Suppressor macrophage (primary cell): ENCODE data around the gene SULT1E1.
"Not testable (repeated sequence)": the region's sequence is repeated elsewhere in the genome, so short reads cannot be mapped to it uniquely, and the experiment has no call there.

Experiments
- DNase-seq, 4 experiments: peaks; one replicate each; pipeline ENCODE4 v3.0.0-alpha.2; 2020 to 2022

SULT1E1 gene

GRCh38 chr4:69838977-69839376 lies 21.0 kb downstream of the SULT1E1 start:
- DNase-seq: no peak

GRCh38 chr4:69836287-69836686 lies 23.7 kb downstream of the SULT1E1 start:
- no peak for DNase-seq

GRCh38 chr4:69835766-69836165 lies 24.2 kb downstream of the SULT1E1 start:
- DNase-seq: no peak

- DNase-seq: no peak
Measured at GRCh38 chr4:69833251-69833650, 26.7 kb downstream of the SULT1E1 start.

GRCh38 chr4:69832326-69833030 lies 27.5 kb downstream of the SULT1E1 start:
- peak; percentile 4 to 47 (median 32) for DNase-seq

- peak; percentile 81 to 91 (median 88) for DNase-seq
Measured at GRCh38 chr4:69831646-69832325, 28.2 kb downstream of the SULT1E1 start.

- DNase-seq: no peak
Measured at GRCh38 chr4:69831270-69831627, 28.7 kb downstream of the SULT1E1 start.

- DNase-seq: peak; percentile 6 to 61 (median 36)
Measured at GRCh38 chr4:69830560-69831269, 29.2 kb downstream of the SULT1E1 start.

- DNase-seq: no peak
Measured at GRCh38 chr4:69830192-69830559, 29.8 kb downstream of the SULT1E1 start.

GRCh38 chr4:69829678-69830077 lies 30.3 kb downstream of the SULT1E1 start:
- no peak for DNase-seq

GRCh38 chr4:69828828-69829227 lies 31.1 kb downstream of the SULT1E1 start:
- DNase-seq: no peak

- DNase-seq: not testable (repeated sequence)
Measured at GRCh38 chr4:69825056-69825455, 34.9 kb downstream of the SULT1E1 start.

GRCh38 chr4:69823481-69824186 lies 36.3 kb downstream of the SULT1E1 start:
- peak; percentile 22 to 63 (median 54) for DNase-seq

GRCh38 chr4:69823048-69823447 lies 36.9 kb downstream of the SULT1E1 start:
- no peak for DNase-seq

GRCh38 chr4:69822198-69822597 lies 37.7 kb downstream of the SULT1E1 start:
- no peak for DNase-seq

- DNase-seq: no peak
Measured at GRCh38 chr4:69818060-69818639, 41.8 kb downstream of the SULT1E1 start.

- no peak for DNase-seq
Measured at GRCh38 chr4:69816236-69816635, 43.7 kb downstream of the SULT1E1 start.

GRCh38 chr4:69813628-69814027 lies 46.3 kb downstream of the SULT1E1 start:
- no peak for DNase-seq

GRCh38 chr4:69811166-69811565 lies 48.8 kb downstream of the SULT1E1 start:
- no peak for DNase-seq

- DNase-seq: no peak
Measured at GRCh38 chr4:69800599-69800998, 59.3 kb downstream of the SULT1E1 start.

- DNase-seq: no peak
Measured at GRCh38 chr4:69799337-69799736, 60.6 kb downstream of the SULT1E1 start.

- DNase-seq: no peak
Measured at GRCh38 chr4:69793732-69794131, 66.2 kb downstream of the SULT1E1 start.
